HEK293 (cell line): ENCODE data around the gene PTPRG.

Experiments used
- CTCF ChIA-PET: fragments of 350-600 bp; formaldehyde crosslinking; extraction: SDS; loops from one replicate; lab custom pipeline; 2021; ENCODE audit warnings: antibody characterized with exemption; lab: Yijun Ruan, JAX
- POLR2A ChIA-PET: fragments of 300-600 bp; formaldehyde crosslinking; extraction: SDS; loops from one replicate; lab custom pipeline; 2020; ENCODE audit warnings: antibody characterized with exemption, inconsistent platforms; lab: Yijun Ruan, JAX
- H3K27ac ChIP-seq: fragments of 200-500 bp; sonication (Bioruptor generic); 2 replicates; pipeline ENCODE4 v1.5.1; 2014; ENCODE audit warnings: low read depth, low read length, control low read depth, inconsistent platforms; ENCODE audit errors: extremely low read depth
- H3K36me3 ChIP-seq, 2 experiments: fragments of 200-500 bp in 1 of 2; sonication (Bioruptor generic) in 1 of 2; 1 replicate in 1 of 2; 2 replicates in 1 of 2; pipeline ENCODE4 v1.5.1; 2014 to 2017; ENCODE audit warnings: inconsistent platforms in 2 of 2, low read length in 2 of 2; ENCODE audit not compliant: control insufficient read depth in 2 of 2, insufficient read depth in 1 of 2
- H3K4me1 ChIP-seq: fragments of 200-500 bp; sonication (Bioruptor generic); 2 replicates; pipeline ENCODE4 v1.5.1; 2014; ENCODE audit warnings: mild to moderate bottlenecking, low read length, inconsistent platforms; ENCODE audit not compliant: control insufficient read depth, insufficient read depth
- H3K4me3 ChIP-seq: 2 replicates; pipeline ENCODE4 v1.5.1; 2011; ENCODE audit warnings: low read depth, mild to moderate bottlenecking, control low read depth, low read length, moderate library complexity
- H3K9me3 ChIP-seq: fragments of 200-500 bp; sonication (Bioruptor generic); 2 replicates; pipeline ENCODE4 v1.5.1; 2014; ENCODE audit warnings: low read depth, low read length, inconsistent platforms; ENCODE audit not compliant: control insufficient read depth, insufficient read depth
- HIC1 ChIP-seq: fragments of 450-650 bp; formaldehyde crosslinking; IDR thresholded peaks from 2 replicates; pipeline ENCODE4 v1.5.1; 2016; ENCODE audit warnings: missing biosample characterization, missing genetic modification characterization
- KLF16 ChIP-seq: fragments of 450-650 bp; formaldehyde crosslinking; IDR thresholded peaks from 2 replicates; pipeline ENCODE4 v1.5.1; 2017; ENCODE audit warnings: missing biosample characterization, missing genetic modification characterization
- ZBTB6 ChIP-seq: fragments of 450-650 bp; formaldehyde crosslinking; IDR thresholded peaks from 2 replicates; pipeline ENCODE4 v1.5.1; 2017; ENCODE audit warnings: missing biosample characterization, missing genetic modification characterization
- ZIC2 ChIP-seq: fragments of 450-650 bp; formaldehyde crosslinking; IDR thresholded peaks from 2 replicates; pipeline ENCODE4 v1.5.1; 2016; ENCODE audit warnings: missing biosample characterization, missing genetic modification characterization
- ZNF10 ChIP-seq: fragments of 450-650 bp; formaldehyde crosslinking; IDR thresholded peaks from 2 replicates; pipeline ENCODE4 v1.5.1; 2017; ENCODE audit warnings: missing biosample characterization, missing genetic modification characterization
- ZNF121 ChIP-seq: fragments of 450-650 bp; formaldehyde crosslinking; IDR thresholded peaks from 2 replicates; pipeline ENCODE4 v1.5.1; 2016; ENCODE audit warnings: missing biosample characterization, missing genetic modification characterization
- ZNF394 ChIP-seq: fragments of 450-650 bp; formaldehyde crosslinking; IDR thresholded peaks from 2 replicates; pipeline ENCODE4 v1.5.1; 2016; ENCODE audit warnings: missing biosample characterization, missing genetic modification characterization, mild to moderate bottlenecking, moderate library complexity, borderline replicate concordance
- ZNF548 ChIP-seq: fragments of 450-650 bp; formaldehyde crosslinking; IDR thresholded peaks from 2 replicates; pipeline ENCODE4 v1.5.1; 2016; ENCODE audit warnings: missing biosample characterization, missing genetic modification characterization
- ZNF624 ChIP-seq: fragments of 450-650 bp; formaldehyde crosslinking; IDR thresholded peaks from 2 replicates; pipeline ENCODE4 v1.5.1; 2017; ENCODE audit warnings: missing biosample characterization, missing genetic modification characterization
- ZNF664 ChIP-seq: fragments of 450-650 bp; formaldehyde crosslinking; IDR thresholded peaks from 2 replicates; pipeline ENCODE4 v1.5.1; 2016; ENCODE audit warnings: missing biosample characterization, missing genetic modification characterization
- ZNF704 ChIP-seq: fragments of 450-650 bp; formaldehyde crosslinking; IDR thresholded peaks from 2 replicates; pipeline ENCODE4 v1.5.1; 2016; ENCODE audit warnings: missing biosample characterization, missing genetic modification characterization
- TF ChIP-seq, protein P1 (sequence below): fragments of 450-650 bp; formaldehyde crosslinking; IDR thresholded peaks from 2 replicates; pipeline ENCODE4 v1.5.1; 2016; ENCODE audit warnings: missing biosample characterization, missing genetic modification characterization
- TF ChIP-seq, protein P2 (sequence below): fragments of 450-650 bp; formaldehyde crosslinking; IDR thresholded peaks from 2 replicates; pipeline ENCODE4 v1.5.1; 2017; ENCODE audit warnings: missing biosample characterization, missing genetic modification characterization

Gene PTPRG

DNA sequence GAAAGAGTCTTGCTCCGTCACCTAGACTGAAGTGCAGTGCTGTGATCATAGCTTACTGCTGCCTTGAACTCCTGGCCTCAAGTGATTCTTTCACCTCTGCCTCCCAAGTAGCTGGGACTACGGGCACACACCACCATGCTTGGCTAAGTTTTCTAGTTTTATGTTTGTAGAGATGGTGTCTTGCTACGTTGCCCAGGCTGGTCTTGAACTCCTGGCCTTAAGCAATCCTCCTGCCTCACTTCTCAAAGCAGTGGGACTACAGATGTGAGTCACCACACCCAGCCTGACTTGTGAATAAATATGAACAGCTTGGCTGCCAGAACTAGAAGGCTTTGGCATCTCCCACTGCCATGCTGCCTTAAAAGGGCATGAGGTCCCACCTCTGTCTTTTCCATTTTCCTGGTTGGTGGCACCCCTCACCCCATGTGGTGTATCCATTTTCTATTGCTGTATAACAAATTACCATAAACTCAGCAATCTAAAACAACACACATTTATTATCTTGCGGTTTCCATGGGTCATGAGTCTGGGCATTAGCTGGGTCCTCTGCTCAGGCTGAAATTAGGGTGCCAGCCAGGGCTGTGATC lies 44.3 kb downstream of the PTPRG start:
- Histone ChIP-seq H3K9me3 (no peaks in the 10 kb centered on the region), H3K36me3 (peaks cover 0 to 3% of the 10 kb centered on the region in 2 experiments; a peak in 1 of 3 replicates), H3K4me3 (no peak overlapping the region), H3K27ac (no peak overlapping the region), H3K4me1 (no peaks in the 10 kb centered on the region)
- CTCF ChIA-PET, result interaction anchor here (0.6 kb wide), 1 partner anchor 9 kb away, joined by 3 read pairs; no protein-coding TSS in a partner anchor
- 0 out of 2 replicates have a peak, but pooled peaks have one; percentile 28 for TF ChIP-seq ZNF121 (tag by site-specific recombination)
- TF ChIP-seq, protein P1, sequence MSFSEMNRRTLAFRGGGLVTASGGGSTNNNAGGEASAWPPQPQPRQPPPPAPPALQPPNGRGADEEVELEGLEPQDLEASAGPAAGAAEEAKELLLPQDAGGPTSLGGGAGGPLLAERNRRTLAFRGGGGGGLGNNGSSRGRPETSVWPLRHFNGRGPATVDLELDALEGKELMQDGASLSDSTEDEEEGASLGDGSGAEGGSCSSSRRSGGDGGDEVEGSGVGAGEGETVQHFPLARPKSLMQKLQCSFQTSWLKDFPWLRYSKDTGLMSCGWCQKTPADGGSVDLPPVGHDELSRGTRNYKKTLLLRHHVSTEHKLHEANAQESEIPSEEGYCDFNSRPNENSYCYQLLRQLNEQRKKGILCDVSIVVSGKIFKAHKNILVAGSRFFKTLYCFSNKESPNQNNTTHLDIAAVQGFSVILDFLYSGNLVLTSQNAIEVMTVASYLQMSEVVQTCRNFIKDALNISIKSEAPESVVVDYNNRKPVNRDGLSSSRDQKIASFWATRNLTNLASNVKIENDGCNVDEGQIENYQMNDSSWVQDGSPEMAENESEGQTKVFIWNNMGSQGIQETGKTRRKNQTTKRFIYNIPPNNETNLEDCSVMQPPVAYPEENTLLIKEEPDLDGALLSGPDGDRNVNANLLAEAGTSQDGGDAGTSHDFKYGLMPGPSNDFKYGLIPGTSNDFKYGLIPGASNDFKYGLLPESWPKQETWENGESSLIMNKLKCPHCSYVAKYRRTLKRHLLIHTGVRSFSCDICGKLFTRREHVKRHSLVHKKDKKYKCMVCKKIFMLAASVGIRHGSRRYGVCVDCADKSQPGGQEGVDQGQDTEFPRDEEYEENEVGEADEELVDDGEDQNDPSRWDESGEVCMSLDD (tag by site-specific recombination), result no peak
- POLR2A ChIA-PET, result no interaction called here

DNA sequence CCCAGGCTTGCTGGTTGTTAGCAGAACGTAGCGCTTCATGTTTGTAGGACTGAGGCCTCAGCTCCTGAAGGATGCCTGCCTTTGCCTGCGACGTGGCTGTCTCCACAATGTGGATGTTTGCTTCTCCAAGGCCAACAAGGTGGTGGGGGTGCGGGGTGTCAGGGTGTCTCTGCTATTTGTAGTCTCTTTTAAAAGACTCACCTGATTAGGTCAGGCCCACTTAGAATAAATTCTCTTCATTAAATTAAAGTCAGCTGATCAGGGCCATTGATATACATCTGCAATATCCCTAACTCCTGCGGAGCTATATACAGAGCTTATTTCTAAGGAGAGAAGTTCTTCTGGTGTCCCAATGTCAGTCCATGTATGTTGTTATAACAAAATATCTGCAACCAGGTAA lies 44.8 kb downstream of the PTPRG start:
- H3K36me3 ChIP-seq, result peaks cover 0 to 3% of the 10 kb centered on the region in 2 experiments; a peak in 1 of 3 replicates
- POLR2A ChIA-PET, result no interaction called here
- TF ChIP-seq, protein P2, sequence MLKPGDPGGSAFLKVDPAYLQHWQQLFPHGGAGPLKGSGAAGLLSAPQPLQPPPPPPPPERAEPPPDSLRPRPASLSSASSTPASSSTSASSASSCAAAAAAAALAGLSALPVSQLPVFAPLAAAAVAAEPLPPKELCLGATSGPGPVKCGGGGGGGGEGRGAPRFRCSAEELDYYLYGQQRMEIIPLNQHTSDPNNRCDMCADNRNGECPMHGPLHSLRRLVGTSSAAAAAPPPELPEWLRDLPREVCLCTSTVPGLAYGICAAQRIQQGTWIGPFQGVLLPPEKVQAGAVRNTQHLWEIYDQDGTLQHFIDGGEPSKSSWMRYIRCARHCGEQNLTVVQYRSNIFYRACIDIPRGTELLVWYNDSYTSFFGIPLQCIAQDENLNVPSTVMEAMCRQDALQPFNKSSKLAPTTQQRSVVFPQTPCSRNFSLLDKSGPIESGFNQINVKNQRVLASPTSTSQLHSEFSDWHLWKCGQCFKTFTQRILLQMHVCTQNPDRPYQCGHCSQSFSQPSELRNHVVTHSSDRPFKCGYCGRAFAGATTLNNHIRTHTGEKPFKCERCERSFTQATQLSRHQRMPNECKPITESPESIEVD (tag by site-specific recombination), result no peak
- peak; percentile 92 for TF ChIP-seq ZNF10
- no peak for TF ChIP-seq ZNF664 (tag by site-specific recombination)
- no peak for TF ChIP-seq ZNF548
- TF ChIP-seq ZNF704, result no peak
- TF ChIP-seq, all 188 proteins: peak for 1
- Histone ChIP-seq H3K4me1 (no peaks in the 10 kb centered on the region), H3K27ac (no peak overlapping the region), H3K9me3 (no peaks in the 10 kb centered on the region), H3K4me3 (no peak overlapping the region)
- CTCF ChIA-PET, result interaction anchor here (0.6 kb wide), 1 partner anchor 10 kb away, joined by 3 read pairs; no protein-coding TSS in a partner anchor

- H3K4me1 ChIP-seq, result no peaks in the 10 kb centered on the region
- no peak for TF ChIP-seq KLF16
- TF ChIP-seq ZNF394 (tag by site-specific recombination), result peak; percentile 93
- TF ChIP-seq, all 188 proteins: peak for 1
- CTCF ChIA-PET, result interaction anchor here (0.8 kb wide), 1 partner anchor 12 kb away, joined by 3 read pairs; no protein-coding TSS in a partner anchor
- Histone ChIP-seq H3K36me3 (peaks cover 0 to 3% of the 10 kb centered on the region in 2 experiments; a peak in 1 of 3 replicates), H3K9me3 (no peaks in the 10 kb centered on the region), H3K4me3 (no peak overlapping the region), H3K27ac (no peak overlapping the region)
- POLR2A ChIA-PET, result no interaction called here
These were observed 46.7 kb downstream of the PTPRG start for GRCh38 chr3:61608072-61608471.

DNA sequence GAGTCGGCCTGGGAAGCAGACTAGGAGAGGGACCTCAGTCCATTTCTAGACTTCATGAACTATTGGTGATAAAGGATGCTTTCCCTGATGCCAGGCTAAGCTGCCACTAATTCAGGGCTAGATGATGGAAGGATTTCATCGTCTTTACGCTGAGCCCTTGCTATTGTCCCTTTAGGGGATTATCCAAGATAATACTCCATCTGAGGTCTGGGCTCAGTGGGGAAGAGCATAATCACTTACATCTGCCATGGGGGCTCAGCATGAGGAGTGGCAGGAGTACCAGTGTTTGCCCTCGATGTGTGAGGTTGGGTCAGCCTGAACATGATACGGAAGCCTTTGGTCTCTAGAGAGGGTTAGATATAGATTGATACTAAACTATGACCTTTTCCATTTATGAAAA lies 47.3 kb downstream of the PTPRG start:
- POLR2A ChIA-PET, result no interaction called here
- CTCF ChIA-PET, result interaction anchor here (0.8 kb wide), 1 partner anchor 12 kb away, joined by 3 read pairs; no protein-coding TSS in a partner anchor
- TF ChIP-seq ZIC2 (tag by site-specific recombination), result peak; percentile 29; the same call in 1 of the 2 replicates
- TF ChIP-seq ZBTB6 (tag by site-specific recombination), result no peak
- no peak for TF ChIP-seq HIC1 (tag by site-specific recombination)
- TF ChIP-seq ZNF624 (tag by site-specific recombination), result no peak
- Histone ChIP-seq H3K27ac (no peak overlapping the region), H3K36me3 (peaks cover 0 to 3% of the 10 kb centered on the region in 2 experiments; a peak in 1 of 3 replicates), H3K4me1 (no peaks in the 10 kb centered on the region), H3K9me3 (no peaks in the 10 kb centered on the region), H3K4me3 (no peak overlapping the region)
